BLaER1 (cell line): ENCODE measurements around the gene GPR39.

Experiments
- H3K27ac ChIP-seq: shearing (Covaris generic); formaldehyde crosslinking; 2 replicates; pipeline ENCODE4 v1.8.1; 2022
- H3K27me3 ChIP-seq: shearing (Covaris generic); formaldehyde crosslinking; 2 replicates; pipeline ENCODE4 v1.8.1; 2022
- H3K36me3 ChIP-seq: shearing (Covaris generic); formaldehyde crosslinking; 2 replicates; pipeline ENCODE4 v1.8.1; 2022
- H3K4me1 ChIP-seq: shearing (Covaris generic); formaldehyde crosslinking; 2 replicates; pipeline ENCODE4 v1.8.1; 2022
- H3K4me2 ChIP-seq: shearing (Covaris generic); formaldehyde crosslinking; 2 replicates; pipeline ENCODE4 v1.8.1; 2022
- H3K4me3 ChIP-seq: shearing (Covaris generic); formaldehyde crosslinking; 2 replicates; pipeline ENCODE4 v1.8.1; 2022
- H3K9ac ChIP-seq: shearing (Covaris generic); formaldehyde crosslinking; 2 replicates; pipeline ENCODE4 v1.8.1; 2022
- H3K9me3 ChIP-seq: shearing (Covaris generic); formaldehyde crosslinking; 2 replicates; pipeline ENCODE4 v1.8.1; 2022
- H4K20me1 ChIP-seq: shearing (Covaris generic); formaldehyde crosslinking; 2 replicates; pipeline ENCODE4 v1.8.1; 2022
- Cebpa-rat ChIP-seq: shearing (Covaris generic); IDR thresholded peaks from 2 replicates; pipeline ENCODE4 v1.8.1; 2022

GPR39 gene

GRCh38 chr2:132416723-132417395 lies at the start of gene GPR39:
GPR39 (plus strand) TSS chr2:132416805.
- peak within 1 kb of the TSS; percentile 67 for H3K4me3 ChIP-seq
- no peak for TF ChIP-seq Cebpa-rat
- H3K4me2 ChIP-seq = peak within 1 kb of the TSS; percentile 95
- H3K36me3 ChIP-seq = no peaks in the 10 kb centered on the region
- no peaks in the 10 kb centered on the region for H3K9me3 ChIP-seq
- H3K27ac ChIP-seq = no peak within 1 kb of the TSS
- H3K4me1 ChIP-seq = peaks cover 15% of the 10 kb centered on the region
- no peaks in the 10 kb centered on the region for H4K20me1 ChIP-seq
- H3K27me3 ChIP-seq = peaks cover 14% of the 10 kb centered on the region; the same call in 1 of the 2 replicates
- peak within 1 kb of the TSS; percentile 59; the same call in 1 of the 2 replicates for H3K9ac ChIP-seq

- no peaks in the 10 kb centered on the region for H3K4me1 ChIP-seq
- peaks cover 20% of the 10 kb centered on the region for H3K9me3 ChIP-seq
- H4K20me1 ChIP-seq = no peaks in the 10 kb centered on the region
- no peak overlapping the region for H3K4me3 ChIP-seq
- no peak for TF ChIP-seq Cebpa-rat
- no peak overlapping the region for H3K9ac ChIP-seq
- no peak overlapping the region for H3K4me2 ChIP-seq
- H3K36me3 ChIP-seq = no peaks in the 10 kb centered on the region
- H3K27me3 ChIP-seq = no peaks in the 10 kb centered on the region
- H3K27ac ChIP-seq = no peak overlapping the region
These were observed 48.4 kb upstream of the GPR39 start for GRCh38 chr2:132368191-132368590.

GRCh38 chr2:132372276-132372675 lies 44.3 kb upstream of the GPR39 start:
- Histone ChIP-seq H3K9ac (no peak overlapping the region), H3K9me3 (peaks cover 12% of the 10 kb centered on the region; the same call in 1 of the 2 replicates), H4K20me1 (no peaks in the 10 kb centered on the region), H3K4me3 (no peak overlapping the region), H3K4me2 (no peak overlapping the region), H3K4me1 (no peaks in the 10 kb centered on the region), H3K36me3 (no peaks in the 10 kb centered on the region), H3K27me3 (no peaks in the 10 kb centered on the region), H3K27ac (no peak overlapping the region)
- TF ChIP-seq Cebpa-rat = no peak

- no peaks in the 10 kb centered on the region for H3K36me3 ChIP-seq
- TF ChIP-seq Cebpa-rat = no peak
- no peak overlapping the region for H3K4me3 ChIP-seq
- no peak overlapping the region for H3K27ac ChIP-seq
- H3K27me3 ChIP-seq = no peaks in the 10 kb centered on the region
- peaks cover 12% of the 10 kb centered on the region; the same call in 1 of the 2 replicates for H3K9me3 ChIP-seq
- no peaks in the 10 kb centered on the region for H4K20me1 ChIP-seq
- no peaks in the 10 kb centered on the region for H3K4me1 ChIP-seq
- H3K9ac ChIP-seq = no peak overlapping the region
- no peak overlapping the region for H3K4me2 ChIP-seq
These were observed 43.0 kb upstream of the GPR39 start for GRCh38 chr2:132373391-132374135.

GRCh38 chr2:132374151-132374550 lies 42.5 kb upstream of the GPR39 start:
- Histone ChIP-seq H3K36me3 (no peaks in the 10 kb centered on the region), H3K9me3 (peaks cover 12% of the 10 kb centered on the region; the same call in 1 of the 2 replicates), H3K27ac (no peak overlapping the region), H3K4me1 (no peaks in the 10 kb centered on the region), H4K20me1 (no peaks in the 10 kb centered on the region), H3K27me3 (no peaks in the 10 kb centered on the region), H3K4me2 (no peak overlapping the region), H3K4me3 (no peak overlapping the region), H3K9ac (no peak overlapping the region)
- no peak for TF ChIP-seq Cebpa-rat

GRCh38 chr2:132374551-132374950 lies 42.1 kb upstream of the GPR39 start:
- H3K27ac ChIP-seq = no peak overlapping the region
- no peak overlapping the region for H3K9ac ChIP-seq
- no peak overlapping the region for H3K4me3 ChIP-seq
- no peaks in the 10 kb centered on the region for H4K20me1 ChIP-seq
- peaks cover 12% of the 10 kb centered on the region; the same call in 1 of the 2 replicates for H3K9me3 ChIP-seq
- H3K36me3 ChIP-seq = no peaks in the 10 kb centered on the region
- no peaks in the 10 kb centered on the region for H3K27me3 ChIP-seq
- TF ChIP-seq Cebpa-rat = no peak
- H3K4me2 ChIP-seq = no peak overlapping the region
- no peaks in the 10 kb centered on the region for H3K4me1 ChIP-seq

GRCh38 chr2:132374961-132375360 lies 41.6 kb upstream of the GPR39 start:
- H3K4me1 ChIP-seq = no peaks in the 10 kb centered on the region
- H4K20me1 ChIP-seq = no peaks in the 10 kb centered on the region
- no peak overlapping the region for H3K27ac ChIP-seq
- H3K9ac ChIP-seq = no peak overlapping the region
- TF ChIP-seq Cebpa-rat = no peak
- no peaks in the 10 kb centered on the region for H3K27me3 ChIP-seq
- H3K4me2 ChIP-seq = no peak overlapping the region
- no peaks in the 10 kb centered on the region for H3K36me3 ChIP-seq
- H3K9me3 ChIP-seq = peaks cover 12% of the 10 kb centered on the region
- H3K4me3 ChIP-seq = no peak overlapping the region

- Histone ChIP-seq H3K9ac (no peak overlapping the region), H3K4me2 (no peak overlapping the region), H3K27me3 (no peaks in the 10 kb centered on the region), H3K36me3 (no peaks in the 10 kb centered on the region), H3K4me3 (no peak overlapping the region), H3K4me1 (peaks cover 7% of the 10 kb centered on the region; the same call in 1 of the 2 replicates), H4K20me1 (no peaks in the 10 kb centered on the region), H3K27ac (no peak overlapping the region), H3K9me3 (no peaks in the 10 kb centered on the region; the same call in 1 of the 2 replicates)
- no peak for TF ChIP-seq Cebpa-rat
These were observed 35.2 kb upstream of the GPR39 start for GRCh38 chr2:132381376-132381775.

GRCh38 chr2:132383956-132384355 lies 32.6 kb upstream of the GPR39 start:
- Histone ChIP-seq H3K27me3 (no peaks in the 10 kb centered on the region), H3K4me2 (no peak overlapping the region), H3K27ac (no peak overlapping the region)

More at GRCh38 chr2:132383956-132384355, 32.6 kb upstream of the GPR39 start:
- H3K4me3 ChIP-seq = no peak overlapping the region
- H3K9me3 ChIP-seq = peaks cover 5% of the 10 kb centered on the region; the same call in 1 of the 2 replicates
- peaks cover 7% of the 10 kb centered on the region; the same call in 1 of the 2 replicates for H3K4me1 ChIP-seq
- no peak overlapping the region for H3K9ac ChIP-seq
- TF ChIP-seq Cebpa-rat = no peak
- H4K20me1 ChIP-seq = no peaks in the 10 kb centered on the region
- no peaks in the 10 kb centered on the region for H3K36me3 ChIP-seq
